Activated CD8-positive, alpha-beta memory T cell treated with anti-CD3 and anti-CD28 coated beads, Interleukin-2, amount 10 ng/mL, durations not matched to agents 7 days and 5 days (primary cell): Measurements from ENCODE around the gene LPXN. TPM values are rescaled to one million over a fixed set of nuclear protein-coding genes. Genes with fewer than 3 reads are reported as not detected.

ENCODE experiments used
- total RNA-seq, 2 experiments: library from RNA; stranded (reverse); gene quantifications; one replicate each; pipeline ENCODE4 v1.2.3, GENCODE V29; 2021

LPXN gene
- total RNA-seq, 2 experiments from 2014 or later: 141 to 225 TPM

Other genes with a start within 250 kb of the LPXN start
- gene OR5B17, start 216.8 kb downstream of the LPXN start, total RNA-seq: not detected
- gene OR5B3, start 169.0 kb downstream of the LPXN start, total RNA-seq: not detected
- gene OR5B2, start 147.7 kb downstream of the LPXN start, total RNA-seq: not detected
- gene OR5B12, start 133.6 kb downstream of the LPXN start, total RNA-seq: not detected
- under 1 TPM; 0.44 to 0.96 TPM for gene OR5B21, start 67.8 kb downstream of the LPXN start, total RNA-seq
- 10 to 100 TPM; 54.8 to 69.7 TPM for gene ZFP91, start 3.2 kb upstream of the LPXN start, total RNA-seq
- gene CNTF, start 46.8 kb upstream of the LPXN start, total RNA-seq: 1 to 10 TPM; 3.4 to 3.5 TPM
- gene GLYAT, start 156.1 kb upstream of the LPXN start, total RNA-seq: not detected